Measurements from ENCODE around the gene BAIAP2. TPM values are rescaled to one million over a fixed set of nuclear protein-coding genes. Genes with fewer than 3 reads are reported as not detected.

BAIAP2 gene
- total RNA-seq, 1 donor: 27.5 TPM

DNA sequence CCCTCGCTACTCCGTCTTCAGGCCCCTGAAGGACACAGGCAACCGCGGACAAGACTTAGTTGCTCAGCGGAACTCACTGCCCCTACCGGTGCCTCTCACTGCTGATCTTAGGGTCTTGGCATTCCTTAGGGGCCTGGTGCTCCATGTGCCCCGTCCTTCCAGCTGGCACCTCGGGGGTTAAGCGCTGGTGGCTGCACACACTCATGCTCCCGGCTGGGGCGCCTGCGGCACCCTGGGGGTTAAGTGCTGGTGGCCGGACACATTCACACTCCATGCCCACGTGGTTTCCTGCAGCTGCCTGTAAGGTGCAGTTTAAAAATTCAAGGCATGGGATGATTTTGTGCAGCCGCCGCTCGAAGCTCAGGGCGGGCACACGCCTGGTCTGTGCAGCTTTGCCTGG lies 45.1 kb downstream of the BAIAP2 start:
- H3K4me3 ChIP-seq (ENCODE audit: low read depth, low read length): no peak overlapping the region
- no peak for DNase-seq (ENCODE audit: low read depth)
- TF ChIP-seq, protein P1, sequence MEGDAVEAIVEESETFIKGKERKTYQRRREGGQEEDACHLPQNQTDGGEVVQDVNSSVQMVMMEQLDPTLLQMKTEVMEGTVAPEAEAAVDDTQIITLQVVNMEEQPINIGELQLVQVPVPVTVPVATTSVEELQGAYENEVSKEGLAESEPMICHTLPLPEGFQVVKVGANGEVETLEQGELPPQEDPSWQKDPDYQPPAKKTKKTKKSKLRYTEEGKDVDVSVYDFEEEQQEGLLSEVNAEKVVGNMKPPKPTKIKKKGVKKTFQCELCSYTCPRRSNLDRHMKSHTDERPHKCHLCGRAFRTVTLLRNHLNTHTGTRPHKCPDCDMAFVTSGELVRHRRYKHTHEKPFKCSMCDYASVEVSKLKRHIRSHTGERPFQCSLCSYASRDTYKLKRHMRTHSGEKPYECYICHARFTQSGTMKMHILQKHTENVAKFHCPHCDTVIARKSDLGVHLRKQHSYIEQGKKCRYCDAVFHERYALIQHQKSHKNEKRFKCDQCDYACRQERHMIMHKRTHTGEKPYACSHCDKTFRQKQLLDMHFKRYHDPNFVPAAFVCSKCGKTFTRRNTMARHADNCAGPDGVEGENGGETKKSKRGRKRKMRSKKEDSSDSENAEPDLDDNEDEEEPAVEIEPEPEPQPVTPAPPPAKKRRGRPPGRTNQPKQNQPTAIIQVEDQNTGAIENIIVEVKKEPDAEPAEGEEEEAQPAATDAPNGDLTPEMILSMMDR (IDR thresholded peaks at IDR 0.05; ENCODE audit: insufficient read depth, low read length): no peak

DNA sequence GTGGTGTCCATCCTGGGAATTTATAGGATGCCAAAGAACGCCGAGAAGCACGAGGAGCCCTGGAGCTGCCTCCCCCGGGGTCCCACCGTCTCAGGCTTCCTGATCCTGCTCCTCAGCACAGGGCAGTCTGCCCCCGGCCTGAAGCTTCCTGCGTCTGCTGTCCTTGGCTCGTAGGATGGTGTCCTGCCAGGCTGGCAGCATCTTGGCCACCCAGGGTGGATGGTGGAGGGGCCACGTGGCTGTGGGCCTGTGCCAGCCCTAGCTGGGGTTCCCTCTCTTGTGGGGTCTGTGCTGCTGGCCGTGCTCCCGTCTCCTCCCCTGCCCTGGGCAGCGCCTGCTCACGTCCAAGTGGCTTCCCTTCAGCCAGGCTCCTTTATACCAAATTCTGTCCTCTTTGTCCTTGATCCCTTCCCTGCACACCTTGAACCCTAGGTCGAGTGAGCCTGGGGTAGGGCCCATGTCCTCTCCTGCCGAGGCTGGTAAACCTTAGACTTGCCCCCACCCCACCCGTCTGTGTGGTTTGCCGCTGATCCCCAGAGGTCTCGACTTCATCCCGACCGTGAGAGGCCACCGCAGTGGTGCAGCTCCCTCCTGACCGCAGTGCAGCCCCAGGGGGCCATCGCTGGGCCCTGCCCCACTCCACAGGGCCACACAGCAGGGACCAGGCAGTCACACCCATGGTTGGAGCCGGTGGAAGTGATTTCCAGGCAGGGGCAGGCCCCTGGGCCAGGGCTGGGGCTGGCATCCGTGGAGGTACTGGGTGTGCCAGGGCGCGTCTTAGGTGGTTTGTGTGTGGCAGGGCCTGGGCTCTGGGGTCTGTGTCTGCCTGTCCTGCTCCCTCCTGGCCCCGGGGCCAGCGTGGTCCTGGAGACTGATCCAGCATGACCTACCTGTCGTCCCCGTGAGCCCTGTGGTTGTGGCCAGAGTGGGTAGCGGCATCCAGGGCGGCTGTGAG lies 46.5 kb downstream of the BAIAP2 start:
- no peak for DNase-seq (ENCODE audit: low read depth)
- TF ChIP-seq, protein P1 (IDR thresholded peaks at IDR 0.05; ENCODE audit: insufficient read depth, low read length): no peak
- H3K4me3 ChIP-seq (ENCODE audit: low read depth, low read length): no peak overlapping the region

DNA sequence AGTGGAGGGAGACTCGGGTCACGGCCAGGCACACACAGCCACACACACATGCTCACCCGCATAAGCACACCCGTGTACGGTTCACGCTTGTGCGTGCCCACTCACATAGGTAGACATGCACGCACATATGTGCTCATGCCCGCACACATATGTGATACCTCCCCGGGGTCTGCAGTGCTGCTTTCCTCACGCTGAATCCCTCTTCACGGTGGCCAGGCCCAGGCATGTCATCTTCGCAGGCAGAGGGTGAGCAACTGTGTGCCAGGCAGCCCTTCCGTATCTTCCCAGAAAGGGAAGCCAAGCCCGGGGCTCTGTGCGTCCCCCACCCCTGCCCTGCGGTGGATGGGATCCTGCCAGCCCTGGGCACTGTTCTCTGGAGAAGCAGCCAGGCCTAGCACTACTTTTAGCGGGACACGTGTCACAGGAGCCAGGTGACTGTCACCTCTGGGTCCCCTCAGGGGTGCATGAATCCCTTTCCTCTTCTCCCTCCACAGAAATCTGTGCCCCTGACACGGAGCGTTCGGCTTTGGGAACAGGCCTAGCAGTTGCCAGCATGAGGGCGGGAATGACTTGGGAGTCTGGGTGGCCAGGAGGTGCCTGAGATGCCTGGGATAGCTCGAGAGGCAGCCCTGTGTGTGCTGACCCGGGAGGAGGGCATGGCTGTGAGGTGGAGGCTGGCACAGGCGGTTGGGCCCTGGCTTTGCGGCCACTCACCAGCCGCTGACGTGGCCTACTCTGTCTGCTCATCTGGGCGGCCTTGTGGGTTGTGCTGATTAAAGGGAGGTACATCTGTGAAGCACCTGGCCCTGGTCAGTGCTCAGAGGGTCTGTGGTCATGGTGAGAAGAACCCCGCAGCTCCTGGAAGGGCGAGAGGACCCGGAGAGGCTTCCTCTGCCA lies 47.5 kb downstream of the BAIAP2 start:
- no peak for DNase-seq (ENCODE audit: low read depth)
- H3K4me3 ChIP-seq (ENCODE audit: low read depth, low read length): no peak overlapping the region
- TF ChIP-seq, protein P1 (IDR thresholded peaks at IDR 0.05; ENCODE audit: insufficient read depth, low read length): no peak

DNA sequence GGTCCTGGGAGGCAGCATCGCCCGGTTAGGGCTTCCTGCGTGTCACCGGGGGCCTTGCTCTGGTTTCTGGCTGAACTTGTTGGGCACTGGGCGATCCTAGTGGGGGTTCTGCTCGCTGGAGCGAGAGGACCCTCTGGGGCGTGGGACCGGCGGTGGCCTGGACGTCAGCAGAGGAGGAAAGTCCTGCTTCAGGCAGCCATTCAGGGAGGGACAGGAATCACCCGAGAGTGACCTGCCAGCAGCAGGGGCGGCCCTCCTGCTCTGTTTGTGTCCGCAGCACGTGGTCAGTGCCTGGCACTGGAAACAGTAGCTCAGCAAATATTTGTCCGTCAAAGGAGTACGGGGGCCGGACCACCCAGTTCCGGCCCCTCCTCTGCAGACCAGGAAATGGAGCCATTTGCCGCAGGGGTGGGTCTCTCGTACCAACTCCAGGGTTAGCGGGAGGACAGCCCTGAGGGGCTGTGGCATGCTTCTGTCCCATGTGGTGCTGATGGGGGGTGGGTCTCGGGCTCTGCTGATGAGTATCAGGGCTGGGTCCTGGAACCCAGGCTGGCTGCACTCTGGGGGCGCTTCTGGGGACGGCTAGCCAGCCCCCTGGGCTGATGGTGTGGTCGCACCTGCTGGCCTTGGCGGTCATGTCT lies 48.3 kb downstream of the BAIAP2 start:
- H3K4me3 ChIP-seq (ENCODE audit: low read depth, low read length): no peak overlapping the region
- no peak for DNase-seq (ENCODE audit: low read depth)
- TF ChIP-seq, protein P1 (IDR thresholded peaks at IDR 0.05; ENCODE audit: insufficient read depth, low read length): no peak

DNA sequence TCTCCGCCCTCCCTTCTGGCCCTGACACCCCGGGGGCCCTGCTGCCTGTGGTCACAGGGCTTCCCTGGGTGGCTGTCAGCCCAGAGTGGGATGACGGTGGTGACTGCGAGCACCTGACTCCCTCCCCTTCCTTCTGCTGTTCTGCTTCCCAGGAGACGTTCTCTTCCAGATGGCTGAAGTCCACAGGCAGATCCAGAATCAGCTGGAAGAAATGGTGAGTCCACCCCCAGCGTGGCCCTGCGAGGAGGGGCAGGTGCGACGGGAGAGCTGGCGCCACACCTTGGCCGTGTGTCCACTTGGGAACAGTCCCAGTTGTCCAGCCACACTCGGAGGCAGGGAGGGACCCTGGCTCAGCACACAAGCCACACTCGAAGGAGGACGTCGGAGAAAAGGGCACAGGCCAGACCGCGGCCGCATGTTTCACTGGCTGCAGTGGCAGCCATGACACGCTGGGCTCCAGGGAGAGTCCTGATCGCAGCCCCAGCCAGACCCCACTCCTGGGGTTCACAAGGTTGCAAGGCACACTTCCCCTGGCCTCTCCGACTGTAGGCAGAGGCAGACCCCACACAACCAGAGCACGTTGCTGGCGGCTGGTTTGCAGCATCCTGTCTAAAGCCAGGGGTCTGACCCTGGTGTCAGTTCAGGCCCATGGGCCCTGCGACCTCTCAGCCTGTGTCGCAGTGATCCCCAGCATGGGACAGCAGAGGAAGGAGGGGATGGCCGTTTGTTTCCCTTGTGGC lies 49.9 kb downstream of the BAIAP2 start:
- TF ChIP-seq, protein P1 (IDR thresholded peaks at IDR 0.05; ENCODE audit: insufficient read depth, low read length): no peak
- no peak overlapping the region for H3K4me3 ChIP-seq (ENCODE audit: low read depth, low read length)
- no peak for DNase-seq (ENCODE audit: low read depth)

DNA sequence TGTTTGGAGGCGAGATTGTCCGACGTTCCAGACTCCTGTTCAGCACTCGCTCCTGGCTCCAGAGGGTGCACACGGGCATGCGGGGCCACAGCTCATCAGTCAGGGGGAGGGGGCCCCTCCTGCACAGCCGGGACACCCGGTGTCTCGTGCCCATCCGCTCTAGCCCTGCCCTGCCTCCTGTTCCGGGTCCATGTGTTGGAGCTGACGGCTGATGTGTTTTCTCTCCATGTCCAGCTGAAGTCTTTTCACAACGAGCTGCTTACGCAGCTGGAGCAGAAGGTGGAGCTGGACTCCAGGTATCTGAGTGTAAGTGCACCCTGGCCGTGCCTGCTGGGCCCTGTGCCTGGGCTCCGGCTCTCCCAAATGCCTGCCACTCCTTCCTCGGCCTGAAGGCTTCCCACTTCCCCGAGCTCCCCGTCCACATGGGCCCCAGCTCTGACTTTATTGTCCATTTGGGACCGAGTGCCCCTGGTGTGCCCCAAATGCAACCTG lies 50.5 kb downstream of the BAIAP2 start:
- H3K4me3 ChIP-seq (ENCODE audit: low read depth, low read length): no peak overlapping the region
- DNase-seq (ENCODE audit: low read depth): no peak
- TF ChIP-seq, protein P1 (IDR thresholded peaks at IDR 0.05; ENCODE audit: insufficient read depth, low read length): no peak

Measured in fibroblast of the aortic adventitia (primary cell).